Panc1 (cell line): ENCODE measurements around the gene CORO1C. TPM values are rescaled to one million over a fixed set of nuclear protein-coding genes. Genes with fewer than 3 reads are reported as not detected.

Source experiments
- ATAC-seq: fragments of 200-7000 bp; cut with Tn5 transposase; 2 replicates; pipeline ENCODE4 v1.9.1; 2020; ENCODE audit warnings: mild to moderate bottlenecking, moderate library complexity
- BruUV-seq: library from RNA; stranded (reverse); fragments of 400-500 nt; replicated peaks from 2 replicates; lab custom pipeline; 2021; lab: Mats Ljungman, UMichigan
- CTCF ChIA-PET: fragments of 300-600 bp; sonication (Branson Sonifier 250); formaldehyde crosslinking; loops from one replicate; lab custom pipeline; 2022; ENCODE audit warnings: antibody characterized with exemption; lab: Charles Lee
- POLR2A ChIA-PET: fragments of 300-600 bp; sonication (Branson Sonifier 250); formaldehyde crosslinking; loops from one replicate; lab custom pipeline; 2022; ENCODE audit warnings: antibody characterized with exemption; lab: Charles Lee
- DNase-seq: peaks from one replicate; pipeline ENCODE4 v3.0.0-alpha.2; 2010; ENCODE audit warnings: low read depth, low spot score
- H3K27ac ChIP-seq: 2 replicates; pipeline ENCODE4 v1.5.1; 2011; ENCODE audit warnings: mild to moderate bottlenecking, low read length, inconsistent platforms
- H3K27me3 ChIP-seq: fragments of 200-500 bp; sonication (Bioruptor generic); 2 replicates; pipeline ENCODE4 v1.6.0; 2014; ENCODE audit warnings: low read length, inconsistent platforms; ENCODE audit not compliant: control insufficient read depth, insufficient read depth
- H3K36me3 ChIP-seq: fragments of 200-500 bp; sonication (Bioruptor generic); 2 replicates; pipeline ENCODE4 v1.5.1; 2014; ENCODE audit warnings: inconsistent platforms, mild to moderate bottlenecking, low read length, moderate library complexity; ENCODE audit not compliant: control insufficient read depth, insufficient read depth
- H3K4me1 ChIP-seq: 2 replicates; pipeline ENCODE4 v1.5.1; 2011; ENCODE audit warnings: inconsistent platforms, mild to moderate bottlenecking, low read length, moderate library complexity; ENCODE audit not compliant: control insufficient read depth, insufficient read depth
- H3K4me3 ChIP-seq, 2 experiments: 2 replicates each; pipeline ENCODE4 v1.5.1; 2011 to 2012; ENCODE audit warnings: low read depth in 2 of 2, low read length in 2 of 2, mild to moderate bottlenecking in 2 of 2, inconsistent platforms in 1 of 2, moderate library complexity in 1 of 2
- H3K9me3 ChIP-seq: fragments of 200-500 bp; sonication (Bioruptor generic); 2 replicates; pipeline ENCODE4 v1.5.1; 2014; ENCODE audit warnings: low read depth, mild to moderate bottlenecking, inconsistent platforms, low read length, moderate library complexity; ENCODE audit not compliant: control insufficient read depth, insufficient read depth
- POLR2AphosphoS5 ChIP-seq: IDR thresholded peaks from 2 replicates; pipeline ENCODE4 v1.6.1; 2012; ENCODE audit warnings: mild to moderate bottlenecking, low read depth, low read length, moderate library complexity
- REST ChIP-seq, 2 experiments: IDR thresholded peaks; 2 replicates each; pipeline ENCODE4 v1.6.1; 2011 to 2012; ENCODE audit warnings: low read depth in 2 of 2, control low read depth in 1 of 2, low read length in 1 of 2, mild to moderate bottlenecking in 1 of 2, moderate library complexity in 1 of 2; ENCODE audit not compliant: insufficient read depth in 1 of 2
- SIN3A ChIP-seq: IDR thresholded peaks from 2 replicates; pipeline ENCODE4 v1.6.1; 2012; ENCODE audit warnings: low read depth, mild to moderate bottlenecking, low read length, moderate library complexity, borderline replicate concordance; ENCODE audit not compliant: insufficient read depth
- TCF7L2 ChIP-seq: IDR thresholded peaks from 2 replicates; pipeline ENCODE4 v1.6.1; 2011; ENCODE audit warnings: mild to moderate bottlenecking, low read depth, low read length, inconsistent platforms
- in situ Hi-C: cut with HindIII; loops from 2 replicates; pipeline ENCODE4 v1.10.0; 2016; ENCODE audit warnings: low sequenced_read_pairs, low pct_unique_long_range_greater_than_20kb
- intact Hi-C: fragments of 100-400 bp; cut with micrococcal nuclease; formaldehyde crosslinking; loops from one replicate; pipeline ENCODE4 v1.10.0; 2022; ENCODE audit not compliant: unreplicated experiment
- total RNA-seq: library from RNA; stranded (reverse); gene quantifications from one replicate; pipeline ENCODE4 v1.2.1, GENCODE V29; 2021; ENCODE audit not compliant: unreplicated experiment
- TF ChIP-seq, protein P1 (sequence below): fragments of 450-650 bp; IDR thresholded peaks from 2 replicates; pipeline ENCODE4 v1.5.1; 2017; ENCODE audit warnings: mild to moderate bottlenecking

CORO1C gene
- total RNA-seq, 1 experiment from 2014 or later, result 165 TPM

DNA sequence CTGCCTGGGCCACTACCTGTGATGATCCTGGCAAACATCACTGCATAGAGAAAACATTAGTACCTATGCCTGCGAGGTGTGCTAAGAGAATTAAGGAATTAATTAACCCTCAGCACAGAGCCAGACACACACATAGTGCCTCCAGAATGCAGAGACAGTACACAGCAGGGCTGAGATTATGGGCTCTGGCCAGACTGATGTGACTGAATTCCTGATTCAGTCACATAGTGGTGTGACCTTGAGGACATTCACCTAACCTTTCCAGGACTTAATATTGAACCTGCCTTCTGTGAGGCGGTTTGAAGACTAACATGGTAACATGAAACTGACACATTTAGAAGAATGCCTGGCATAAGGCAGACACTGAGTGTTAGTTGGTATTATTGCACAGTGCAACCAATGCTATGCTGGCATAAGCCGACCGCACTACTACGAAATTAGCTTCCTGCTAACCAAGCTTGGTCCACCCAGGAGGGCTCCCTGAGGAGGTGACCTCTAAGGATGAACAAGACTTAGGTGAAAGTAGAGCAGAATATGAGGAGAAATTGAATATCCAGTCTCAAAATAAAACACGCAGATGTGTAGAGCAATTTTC lies 65.6 kb downstream of the CORO1C start:
- in situ Hi-C loops, result no loop called here
- no peak for DNase-seq

More for the DNA sequence above, 65.6 kb downstream of the CORO1C start:
- Histone ChIP-seq H3K27ac (peak overlapping the region; percentile 75), H3K36me3 (no peaks in the 10 kb centered on the region), H3K4me3 (no peak overlapping the region), H3K9me3 (no peaks in the 10 kb centered on the region), H3K27me3 (no peaks in the 10 kb centered on the region), H3K4me1 (peaks cover 17% of the 10 kb centered on the region)
- POLR2A ChIA-PET, result no interaction called here
- peak; percentile 39; the same call in 1 of the 2 replicates for ATAC-seq
- TF ChIP-seq REST (IDR thresholded peaks at IDR 0.05; ENCODE audit: insufficient read depth in 1 of 2, low read depth in 2 of 2, low read length in 1 of 2) (no peak), SIN3A (no peak), TCF7L2 (no peak), POLR2AphosphoS5 (no peak)
- TF ChIP-seq, protein P1, sequence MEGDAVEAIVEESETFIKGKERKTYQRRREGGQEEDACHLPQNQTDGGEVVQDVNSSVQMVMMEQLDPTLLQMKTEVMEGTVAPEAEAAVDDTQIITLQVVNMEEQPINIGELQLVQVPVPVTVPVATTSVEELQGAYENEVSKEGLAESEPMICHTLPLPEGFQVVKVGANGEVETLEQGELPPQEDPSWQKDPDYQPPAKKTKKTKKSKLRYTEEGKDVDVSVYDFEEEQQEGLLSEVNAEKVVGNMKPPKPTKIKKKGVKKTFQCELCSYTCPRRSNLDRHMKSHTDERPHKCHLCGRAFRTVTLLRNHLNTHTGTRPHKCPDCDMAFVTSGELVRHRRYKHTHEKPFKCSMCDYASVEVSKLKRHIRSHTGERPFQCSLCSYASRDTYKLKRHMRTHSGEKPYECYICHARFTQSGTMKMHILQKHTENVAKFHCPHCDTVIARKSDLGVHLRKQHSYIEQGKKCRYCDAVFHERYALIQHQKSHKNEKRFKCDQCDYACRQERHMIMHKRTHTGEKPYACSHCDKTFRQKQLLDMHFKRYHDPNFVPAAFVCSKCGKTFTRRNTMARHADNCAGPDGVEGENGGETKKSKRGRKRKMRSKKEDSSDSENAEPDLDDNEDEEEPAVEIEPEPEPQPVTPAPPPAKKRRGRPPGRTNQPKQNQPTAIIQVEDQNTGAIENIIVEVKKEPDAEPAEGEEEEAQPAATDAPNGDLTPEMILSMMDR, result no peak
- intact Hi-C loops, result loop anchor here (2.0 to 10.0 kb wide), 3 partner anchors 59 to 289 kb away; no protein-coding TSS in a partner anchor
- no TSS peak for BruUV-seq
- CTCF ChIA-PET, result interaction anchor here (1.1 to 2.0 kb wide), 2 partner anchors 87 to 138 kb away, joined by 3 to 15 read pairs; no protein-coding TSS in a partner anchor
